ENCODE results near the gene AIPL1. TPM values are rescaled to one million over a fixed set of nuclear protein-coding genes. Genes with fewer than 3 reads are reported as not detected.
A peak's percentile ranks its signal among the peaks of the same experiment; 100 is the strongest.

The AIPL1 gene
- total RNA-seq, 1 donor from 2014 or later = not detected

DNA sequence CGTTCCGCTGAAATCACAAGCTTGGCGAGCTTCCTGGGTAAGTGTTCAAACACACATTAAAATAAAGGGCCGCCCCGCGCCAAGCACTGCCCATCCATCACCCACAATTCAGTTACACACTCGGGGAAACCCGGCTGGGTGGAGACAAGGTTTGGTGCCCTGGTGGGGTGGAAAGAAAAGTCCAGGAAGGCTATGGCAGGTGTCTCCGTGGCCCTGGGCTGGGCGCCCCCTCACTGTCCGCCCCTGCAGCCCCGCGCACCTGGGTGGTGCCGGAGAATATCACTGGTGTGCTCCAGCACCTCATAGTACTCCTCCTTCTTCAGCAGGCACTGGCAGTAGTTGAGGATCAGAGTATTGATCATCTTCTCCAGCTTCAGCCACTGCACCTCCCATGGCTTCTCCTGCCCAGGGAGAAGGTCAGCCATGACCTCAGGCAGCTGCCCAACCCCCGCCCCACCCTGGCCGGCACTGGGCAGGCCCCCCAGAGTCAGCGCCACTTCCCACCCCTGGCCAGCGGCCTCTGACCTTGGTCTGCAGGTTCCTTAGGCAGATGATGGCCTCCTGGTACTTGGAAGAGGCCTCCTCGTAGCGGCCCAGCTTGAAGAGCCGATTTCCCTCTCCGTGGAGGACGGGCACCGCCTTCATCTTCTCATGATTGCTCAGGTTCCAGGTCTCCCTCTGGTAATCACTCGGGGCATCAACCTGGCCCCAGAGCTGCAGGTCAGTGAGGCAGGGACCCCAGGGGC, 8.4 kb downstream of the AIPL1 start:
- intact Hi-C loops (cut with DNase I) = no loop called here
- DNase-seq (ENCODE audit: low spot score) = no peak

DNA sequence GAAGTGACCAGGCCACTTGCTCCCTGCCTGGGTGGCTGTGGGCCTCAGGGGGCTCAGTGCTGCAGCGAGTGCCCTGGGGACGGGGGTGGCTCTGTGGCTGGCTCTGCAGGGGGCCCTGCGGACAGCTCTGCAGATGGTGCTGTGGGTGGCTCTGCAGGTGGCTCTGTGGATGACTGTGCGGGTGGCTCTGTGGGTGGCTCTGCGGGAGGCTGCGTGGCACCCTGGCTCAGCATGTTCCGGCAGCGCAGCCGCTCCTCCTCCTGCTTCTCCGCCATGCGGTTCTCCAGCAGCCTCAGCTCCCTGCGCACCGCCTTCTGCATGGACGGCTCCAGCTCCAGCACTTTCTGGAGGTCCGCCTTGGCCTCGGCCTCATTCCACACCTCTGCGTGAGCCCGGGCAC, 9.5 kb downstream of the AIPL1 start:
- no peak for DNase-seq (ENCODE audit: low spot score)
- intact Hi-C loops (cut with DNase I) = no loop called here

DNA sequence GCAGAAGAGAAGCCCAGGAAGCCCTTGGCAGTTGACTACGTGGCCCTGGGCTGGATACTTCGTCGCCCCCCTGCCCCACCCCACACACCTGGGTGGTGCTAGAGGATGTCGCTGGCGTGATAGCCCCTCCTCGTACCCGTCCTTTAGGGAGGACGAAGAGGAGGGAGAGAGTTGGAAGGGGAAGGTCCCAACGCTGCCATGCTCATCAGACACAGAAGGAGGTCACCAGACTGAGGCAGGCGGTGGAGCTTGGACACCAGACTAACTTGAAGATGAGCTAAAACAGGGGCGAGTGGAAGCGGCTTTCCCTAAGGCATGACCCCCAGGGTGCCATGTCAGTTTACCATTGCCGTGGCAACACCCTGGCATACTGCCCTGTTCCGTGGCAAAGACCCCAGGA, 11.0 kb downstream of the AIPL1 start:
- intact Hi-C loops (cut with DNase I) = loop anchor here (5.0 kb wide), 1 partner anchor 717 kb away; no protein-coding TSS in a partner anchor
- DNase-seq (ENCODE audit: low spot score) = no peak

DNA sequence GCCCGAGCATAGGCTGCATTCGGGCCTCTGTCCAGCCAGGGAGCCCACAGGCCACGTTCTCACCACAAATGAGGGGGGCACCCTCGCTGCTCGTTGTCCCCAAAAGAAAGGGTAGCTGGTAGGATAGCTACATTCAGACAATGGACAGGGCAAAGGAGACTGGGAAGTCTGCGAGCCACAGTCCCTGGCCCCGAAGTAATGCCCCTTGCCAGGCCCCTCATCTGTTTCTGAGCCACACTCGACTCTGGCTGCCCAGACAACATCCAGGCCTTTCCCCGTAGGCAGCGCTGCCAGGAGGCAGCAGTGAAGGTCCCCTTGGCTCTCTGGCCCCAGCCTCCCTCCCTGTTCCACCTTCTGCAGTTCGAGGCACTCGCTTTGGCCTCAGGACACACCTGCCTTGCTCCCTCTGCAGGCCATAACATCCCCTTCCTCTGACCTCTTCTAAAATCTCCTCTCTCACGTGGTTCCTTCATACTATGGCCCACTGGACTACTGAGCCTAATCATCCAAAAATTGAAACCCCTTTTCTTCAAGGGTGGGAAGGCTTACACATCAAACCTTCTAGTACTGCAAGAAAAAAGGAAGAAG, 12.2 kb downstream of the AIPL1 start:
- DNase-seq (ENCODE audit: low spot score) = no peak
- intact Hi-C loops (cut with DNase I) = loop anchor here (1.0 to 5.0 kb wide), 2 partner anchors 715 to 835 kb away; no protein-coding TSS in a partner anchor

DNA sequence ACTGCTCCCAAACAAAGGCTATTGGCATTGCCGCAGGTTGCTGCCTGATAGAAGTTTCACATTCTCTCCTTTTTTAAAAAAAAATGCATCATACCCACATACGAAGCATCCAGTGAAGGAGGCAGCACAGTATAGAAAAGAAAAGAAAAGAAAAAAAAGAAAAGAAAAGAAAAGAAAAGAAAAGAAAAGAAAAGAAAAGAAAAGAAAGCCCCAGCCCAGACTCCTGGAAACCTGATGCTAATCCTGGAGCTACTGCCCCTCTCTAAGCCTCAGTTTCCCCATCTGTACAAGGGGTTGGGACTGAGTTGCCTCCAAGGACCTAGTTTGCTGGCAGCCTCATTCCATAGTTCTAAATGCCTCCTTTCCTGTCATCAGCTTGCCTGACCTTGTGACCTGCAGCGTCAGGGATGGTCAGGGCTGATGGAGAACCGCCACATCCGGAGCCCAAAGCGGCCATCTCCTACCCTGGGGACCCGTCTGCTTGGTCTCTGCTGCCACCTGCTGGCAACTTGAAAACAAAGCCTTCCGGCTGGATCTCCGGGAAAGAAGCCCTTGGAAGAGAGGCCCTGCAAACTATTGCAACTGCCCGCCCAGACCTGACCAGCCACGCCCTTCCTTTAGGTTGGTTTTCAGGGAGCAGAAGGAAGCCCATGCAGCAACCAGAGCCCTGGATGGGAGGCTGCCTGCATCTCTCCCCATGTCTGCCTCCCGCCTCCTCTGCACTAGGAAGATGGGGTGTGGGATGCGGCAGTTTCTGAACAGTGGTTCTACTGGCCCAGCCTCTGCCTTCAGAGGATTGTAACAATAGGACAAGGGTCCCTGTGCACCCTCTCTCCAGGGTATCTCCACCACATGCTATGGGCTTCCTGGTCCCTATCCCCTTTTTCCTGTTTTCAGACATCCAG, 13.0 kb downstream of the AIPL1 start:
- intact Hi-C loops (cut with DNase I) = loop anchor here (1.0 to 5.0 kb wide), 2 partner anchors 715 to 835 kb away; no protein-coding TSS in a partner anchor

DNA sequence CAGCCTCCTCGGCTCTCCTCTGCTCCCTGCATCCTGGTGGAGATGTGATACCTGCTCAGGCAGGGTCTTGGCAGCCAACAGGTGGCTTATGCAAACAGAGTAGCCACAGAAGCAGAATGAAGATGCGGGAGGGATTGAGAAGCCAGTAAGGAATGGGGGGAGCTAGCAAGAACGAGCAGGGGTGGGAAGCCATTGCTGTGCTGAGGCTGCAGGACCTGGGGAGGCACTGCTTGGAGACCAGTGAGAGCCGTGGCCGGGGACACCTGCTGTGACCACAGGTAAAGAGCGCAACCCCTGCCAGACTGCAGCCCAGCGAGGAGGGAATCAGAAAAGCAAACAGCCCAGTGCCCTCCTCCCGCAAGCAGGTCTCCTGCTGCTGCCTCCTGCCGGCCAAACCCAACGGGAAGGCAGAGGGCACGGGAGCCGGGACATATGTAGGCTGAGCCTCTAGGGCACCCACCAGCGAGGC, 14.7 kb downstream of the AIPL1 start:
- no peak for DNase-seq (ENCODE audit: low spot score)
- intact Hi-C loops (cut with DNase I) = loop anchor here (5.0 kb wide), 1 partner anchor 713 kb away; no protein-coding TSS in a partner anchor

More for the DNA sequence above, 13.0 kb downstream of the AIPL1 start:
- DNase-seq (ENCODE audit: low spot score) = peak; percentile 90

DNA sequence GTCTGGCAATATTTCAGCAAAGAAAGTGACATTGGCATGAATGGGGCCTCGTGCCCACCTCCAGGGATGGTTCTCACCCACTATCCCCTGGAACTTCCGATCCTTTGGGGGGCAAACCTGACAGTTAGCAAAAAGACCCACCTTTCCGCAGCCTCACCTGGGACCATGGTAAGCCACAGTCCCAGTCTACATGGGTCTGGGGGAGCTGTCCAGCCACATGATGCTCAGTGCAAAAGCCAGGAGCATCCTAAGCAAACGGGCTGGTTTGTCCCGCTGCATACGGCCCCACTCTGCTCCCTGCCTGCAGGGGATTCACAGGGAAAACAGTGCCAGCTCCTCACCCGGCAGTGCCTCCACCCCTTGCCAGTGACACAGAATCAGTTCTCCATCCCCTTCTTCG, 19.3 kb downstream of the AIPL1 start:
- DNase-seq (ENCODE audit: low spot score) = no peak
- intact Hi-C loops (cut with DNase I) = no loop called here

DNA sequence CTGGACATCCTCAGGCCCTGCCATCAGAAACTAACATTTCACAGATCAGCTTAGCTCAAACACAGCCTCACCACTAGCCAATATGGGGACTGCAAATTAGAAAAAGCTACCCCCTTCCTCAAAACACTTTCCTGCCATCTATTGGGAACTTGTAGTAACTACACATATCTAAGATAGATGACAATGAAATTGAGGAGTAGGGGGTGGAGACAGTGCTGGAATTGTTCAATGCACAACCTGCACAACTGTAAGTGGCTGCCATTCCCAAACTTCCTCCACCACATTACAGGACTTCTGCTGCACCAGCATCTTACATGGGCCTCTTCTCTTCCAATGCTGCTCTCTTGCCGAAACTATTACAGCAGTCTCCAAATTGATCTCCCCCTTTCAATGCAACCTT, 21.9 kb downstream of the AIPL1 start:
- intact Hi-C loops (cut with DNase I) = no loop called here
- DNase-seq (ENCODE audit: low spot score) = no peak

DNA sequence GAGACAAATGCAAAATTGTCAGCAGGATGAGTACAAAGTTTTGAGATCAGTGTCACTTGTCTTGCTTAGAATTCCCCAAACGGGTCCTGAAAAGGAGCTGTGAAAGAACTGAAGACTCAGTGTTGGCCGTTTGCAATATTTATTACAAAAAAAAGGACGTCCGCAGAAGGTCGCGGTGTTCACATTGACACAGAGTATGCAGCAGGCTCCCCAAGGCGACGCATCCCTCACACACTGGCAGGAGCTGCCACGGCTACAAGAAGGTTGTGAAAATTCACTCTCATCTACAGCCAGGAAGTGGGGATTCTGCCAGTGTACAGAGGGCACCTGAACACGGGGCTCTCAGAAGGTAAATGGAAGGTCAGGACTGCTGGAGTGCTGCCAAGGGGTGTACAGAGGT, 26.2 kb downstream of the AIPL1 start:
- intact Hi-C loops (cut with DNase I) = no loop called here
- no peak for DNase-seq (ENCODE audit: low spot score)

DNA sequence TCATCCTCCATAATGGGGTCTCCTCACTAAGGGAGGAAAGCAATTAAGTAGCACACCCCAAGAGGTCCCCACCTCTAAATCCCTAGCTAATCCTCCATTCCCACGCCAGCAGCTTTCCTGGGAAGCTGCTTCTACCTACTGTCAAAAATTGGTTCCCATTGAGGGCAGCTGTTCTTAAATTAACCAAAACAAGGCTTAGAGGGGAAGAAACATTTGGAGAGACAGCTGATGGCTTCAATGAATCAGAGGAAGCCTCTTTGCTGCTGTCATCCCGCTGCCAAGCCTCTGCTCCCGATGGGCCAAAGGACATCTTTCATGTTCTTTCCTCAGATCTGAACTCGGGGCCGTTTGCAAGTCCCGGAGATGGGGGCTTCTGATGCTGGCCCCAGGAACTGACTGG, 26.6 kb downstream of the AIPL1 start:
- intact Hi-C loops (cut with DNase I) = no loop called here
- no peak for DNase-seq (ENCODE audit: low spot score)

DNA sequence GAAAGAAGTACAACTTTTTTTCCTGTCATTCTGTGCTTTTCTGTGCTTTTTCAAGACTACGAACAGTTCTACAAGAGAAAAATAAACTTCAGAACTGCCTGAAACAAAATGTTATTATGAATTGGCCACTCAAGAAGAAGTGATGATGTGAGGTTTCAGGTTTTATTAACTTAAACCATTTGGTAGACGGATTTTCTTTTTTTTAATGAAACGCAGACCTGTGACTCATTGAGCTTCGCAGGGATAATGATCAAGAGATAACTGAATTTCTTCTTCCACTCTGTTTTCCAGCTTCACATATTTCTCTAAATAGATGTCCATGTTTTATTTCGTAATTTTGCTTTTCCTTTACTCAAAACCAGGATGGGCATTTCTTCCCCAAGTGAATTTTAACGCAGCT, 32.7 kb downstream of the AIPL1 start:
- DNase-seq (ENCODE audit: low spot score) = no peak
- intact Hi-C loops (cut with DNase I) = no loop called here

DNA sequence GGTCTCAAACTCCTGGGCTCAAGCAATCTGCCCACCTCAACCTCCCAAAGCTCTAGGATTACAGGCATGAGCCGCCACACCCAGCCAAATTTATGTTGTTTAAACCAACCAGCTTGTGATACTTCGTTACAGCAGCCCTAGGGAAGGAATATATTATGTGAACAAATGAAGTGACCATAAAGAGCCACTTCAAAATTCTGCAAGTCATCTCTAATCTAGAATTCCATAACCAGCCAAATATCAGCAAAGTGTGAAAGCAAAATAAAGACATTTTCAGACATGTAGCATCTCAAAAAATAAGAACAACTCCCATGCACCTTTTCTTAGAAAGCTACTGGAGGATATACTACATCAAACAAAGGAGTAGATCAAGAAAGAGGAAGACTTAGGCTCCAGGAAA, 36.0 kb downstream of the AIPL1 start:
- DNase-seq (ENCODE audit: low spot score) = no peak
- intact Hi-C loops (cut with DNase I) = no loop called here

DNA sequence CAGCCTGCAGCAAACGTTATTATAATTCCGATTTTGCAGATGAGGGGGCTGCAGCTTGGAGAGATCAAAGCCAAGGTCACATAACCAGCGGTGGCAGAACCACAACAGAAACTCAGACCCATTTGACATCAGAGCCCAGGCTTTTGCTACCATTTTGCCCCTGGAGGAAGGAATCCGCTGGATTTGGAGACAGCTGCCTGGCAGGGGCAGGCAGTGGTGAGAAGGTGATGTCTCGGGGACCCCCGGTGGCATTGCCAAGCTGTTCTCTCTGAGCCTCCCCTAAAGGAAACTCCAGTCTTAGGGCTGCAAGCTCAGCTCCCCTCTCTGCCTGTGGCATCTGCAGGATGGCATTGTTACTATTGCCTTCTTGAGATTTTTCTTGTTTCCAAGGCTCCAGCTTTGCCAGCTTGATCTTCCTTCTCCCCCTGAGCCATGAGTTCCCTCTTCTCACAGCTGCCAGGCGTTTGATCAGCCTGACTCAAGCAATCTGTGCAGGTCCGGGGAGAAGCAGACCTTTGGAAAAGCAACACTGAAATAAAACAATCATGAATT, 40.8 kb downstream of the AIPL1 start:
- no peak for DNase-seq (ENCODE audit: low spot score)
- intact Hi-C loops (cut with DNase I) = no loop called here

DNA sequence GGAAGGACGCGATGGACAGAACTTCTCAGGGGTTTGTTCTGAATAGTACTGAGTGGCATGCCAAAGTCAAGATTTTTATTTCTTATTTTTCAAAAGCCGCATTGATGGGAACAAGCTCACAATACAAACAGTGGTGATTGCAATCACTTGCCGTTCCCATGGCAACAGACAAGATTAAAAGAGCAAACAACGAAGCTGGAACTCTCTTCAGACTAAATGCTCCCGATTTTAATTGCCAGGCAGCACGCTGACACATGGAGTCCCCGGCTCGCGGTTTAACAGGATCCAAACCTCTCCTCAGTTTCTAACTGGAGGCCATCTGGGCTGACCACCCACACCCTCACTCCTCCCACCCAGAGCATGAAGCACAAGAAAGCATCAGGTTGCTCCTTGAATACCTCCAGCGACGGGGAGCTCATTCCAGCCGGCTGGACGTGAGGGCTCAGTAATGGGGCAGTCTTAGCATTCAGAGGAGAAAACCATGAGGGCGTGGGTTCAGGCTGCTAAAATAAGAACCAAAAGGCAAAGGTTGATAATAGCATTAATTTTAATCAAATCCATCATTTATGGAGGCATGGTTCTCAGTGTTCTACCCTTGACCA, 41.5 kb downstream of the AIPL1 start:
- no peak for DNase-seq (ENCODE audit: low spot score)
- intact Hi-C loops (cut with DNase I) = no loop called here

DNA sequence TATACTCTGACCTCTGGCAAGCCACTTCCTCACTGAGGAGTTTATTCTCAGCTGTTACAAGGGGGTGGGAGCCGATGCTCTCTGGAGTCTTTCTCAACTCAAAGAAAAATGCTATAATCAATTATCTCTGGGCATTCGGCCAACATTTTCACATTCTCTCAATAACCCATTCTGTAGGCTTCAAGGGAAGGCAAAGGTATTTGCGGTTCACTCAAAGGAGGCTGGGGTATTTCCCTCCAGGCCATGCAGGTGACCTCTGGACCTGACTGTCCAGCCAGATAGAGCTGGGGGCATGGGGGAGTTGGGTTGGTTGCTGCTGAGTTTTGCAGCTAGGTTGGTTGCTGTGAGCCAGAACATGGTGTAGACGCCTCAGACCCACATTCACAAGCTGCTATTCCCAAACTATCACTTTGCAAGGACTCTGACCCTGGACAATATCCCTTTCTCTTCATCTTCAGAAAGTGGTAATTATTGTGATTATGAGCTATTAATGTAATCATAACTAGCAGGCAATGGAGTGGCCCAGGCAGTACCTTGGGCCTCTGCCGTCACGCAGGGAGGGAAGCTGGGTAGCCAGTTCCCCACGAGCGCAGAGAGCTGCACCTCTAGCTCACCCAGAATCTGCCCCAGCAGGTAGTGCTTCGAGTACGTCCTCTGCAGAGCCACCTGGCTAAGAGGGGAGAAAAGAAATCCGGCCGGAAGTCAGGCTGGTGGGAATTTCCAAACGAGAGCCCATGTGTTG, 42.1 kb downstream of the AIPL1 start:
- no peak for DNase-seq (ENCODE audit: low spot score)
- intact Hi-C loops (cut with DNase I) = no loop called here

DNA sequence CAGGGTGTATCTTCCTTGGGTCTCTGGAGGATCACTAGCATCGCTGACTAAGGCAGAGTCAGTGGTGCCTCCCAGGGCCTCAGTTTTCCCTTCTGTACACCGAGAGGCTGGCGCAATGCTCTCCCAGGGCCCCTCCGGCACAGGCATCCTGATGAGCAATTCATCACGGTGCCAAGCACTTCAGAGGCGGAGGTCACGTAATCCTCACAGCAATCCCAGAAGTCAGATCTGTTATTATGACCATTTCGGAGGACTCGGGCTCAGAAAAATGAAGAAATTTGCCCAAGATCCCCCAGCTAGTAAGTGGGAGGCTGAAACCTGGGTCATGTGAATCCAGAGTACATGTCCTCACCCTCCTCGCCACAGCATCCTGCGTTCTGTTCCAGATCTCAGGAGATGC, 46.5 kb downstream of the AIPL1 start:
- intact Hi-C loops (cut with DNase I) = no loop called here
- DNase-seq (ENCODE audit: low spot score) = no peak

DNA sequence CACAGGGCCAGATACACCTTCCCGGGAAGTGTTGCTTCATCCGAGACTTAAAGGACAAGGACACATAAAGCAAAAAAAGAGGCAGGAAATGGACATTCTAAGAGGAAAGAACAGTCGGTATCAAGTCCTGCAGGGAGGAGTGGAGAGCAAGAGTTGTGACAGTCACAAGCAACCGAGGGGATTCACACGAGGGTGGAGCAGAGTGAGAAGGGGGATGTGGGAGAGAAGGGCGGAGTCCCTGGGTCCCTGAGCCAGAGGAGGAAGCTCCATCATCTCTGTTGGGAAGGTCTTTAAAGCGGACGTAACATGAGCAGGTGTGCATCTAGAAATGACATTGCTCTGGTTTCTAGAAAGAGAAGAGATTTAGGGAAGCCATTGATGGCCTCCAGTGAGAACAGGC, 47.1 kb downstream of the AIPL1 start:
- intact Hi-C loops (cut with DNase I) = no loop called here
- DNase-seq (ENCODE audit: low spot score) = no peak

DNA sequence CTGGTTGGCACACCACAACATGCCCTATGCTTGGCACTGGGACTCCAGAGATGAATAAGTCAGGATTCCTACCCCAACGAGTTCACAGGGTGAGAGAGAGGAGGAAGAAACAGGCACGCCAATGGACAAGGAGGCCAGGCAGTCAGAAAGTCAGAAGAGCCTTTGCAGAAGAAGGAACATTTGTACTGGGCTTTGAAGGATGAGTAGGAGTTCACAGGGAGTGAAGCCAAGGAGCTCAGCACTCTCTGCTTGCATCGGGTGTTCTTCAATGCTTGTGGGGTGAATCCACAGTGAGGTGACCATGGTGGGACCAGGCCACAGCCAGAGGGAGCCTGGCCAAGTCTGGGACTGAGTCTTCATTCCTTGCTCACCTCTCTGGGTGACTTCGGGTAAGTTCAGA, 47.5 kb downstream of the AIPL1 start:
- intact Hi-C loops (cut with DNase I) = no loop called here
- DNase-seq (ENCODE audit: low spot score) = no peak
